Brain microvascular endothelial cell (primary cell): ENCODE measurements around the gene SAE1.

Source experiments
- DNase-seq: peaks from one replicate; pipeline ENCODE4 v3.0.0-alpha.2; 2020
- H3K27ac ChIP-seq: fragments of 250-450 bp; sonication (Bioruptor Pico); 2 replicates; pipeline ENCODE4 v1.5.1; 2020; ENCODE audit warnings: mild to moderate bottlenecking, moderate library complexity
- H3K27me3 ChIP-seq: fragments of 250-450 bp; sonication (Bioruptor Pico); replicated peaks from 2 replicates; pipeline ENCODE4 v1.5.1; 2020; ENCODE audit warnings: mild to moderate bottlenecking
- H3K36me3 ChIP-seq: fragments of 250-450 bp; sonication (Bioruptor Pico); replicated peaks from 2 replicates; pipeline ENCODE4 v1.5.1; 2020; ENCODE audit warnings: mild to moderate bottlenecking
- H3K4me3 ChIP-seq: 2 replicates; pipeline ENCODE4 v1.5.1; 2011; ENCODE audit warnings: low read depth, mild to moderate bottlenecking, control low read depth, low read length, moderate library complexity
- CTCF ChIP-seq: IDR thresholded peaks from 2 replicates; pipeline ENCODE4 v1.5.1; 2011; ENCODE audit warnings: low read depth, mild to moderate bottlenecking, moderate library complexity, low read length, control low read depth, inconsistent platforms; ENCODE audit errors: missing control alignments
- in situ Hi-C: cut with HindIII; loops from 2 replicates; pipeline ENCODE4 v1.10.0; 2017; ENCODE audit warnings: low sequenced_read_pairs, low pct_ligation_motif_present

The SAE1 gene

GRCh38 chr19:47102346-47103060, 28.1 kb upstream of the SAE1 start:
- in situ Hi-C loops: no loop called here
- TF ChIP-seq CTCF: no peak
- no peak for DNase-seq

DNA sequence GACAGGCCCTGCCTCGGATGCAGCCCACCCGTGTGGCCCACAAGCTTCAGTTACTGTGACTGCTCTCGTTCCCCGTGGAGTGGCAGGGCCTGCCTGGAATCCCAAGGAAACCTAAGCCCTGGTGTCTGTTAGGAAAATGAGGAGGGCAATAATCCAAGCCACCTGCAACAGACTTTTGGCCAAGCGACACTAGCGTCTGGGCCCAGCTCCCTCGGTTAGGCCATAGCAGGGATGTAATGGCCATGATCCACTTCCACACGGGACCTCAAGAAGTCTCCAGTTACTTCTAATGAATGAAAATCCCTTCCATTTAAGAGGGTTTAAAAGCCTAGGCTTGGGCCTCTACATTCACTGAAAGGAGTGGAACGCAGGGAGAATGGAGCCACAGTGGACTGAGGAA, 26.0 kb upstream of the SAE1 start:
- H3K27ac ChIP-seq: no peak overlapping the region
- no peak overlapping the region for H3K4me3 ChIP-seq
- no peaks in the 10 kb centered on the region for H3K27me3 ChIP-seq
- H3K36me3 ChIP-seq: peaks cover 2% of the 10 kb centered on the region
- no peak for DNase-seq
- TF ChIP-seq CTCF: no peak
- in situ Hi-C loops: no loop called here

More at GRCh38 chr19:47102346-47103060, 28.1 kb upstream of the SAE1 start:
- Histone ChIP-seq H3K27ac (no peak overlapping the region), H3K4me3 (no peak overlapping the region), H3K27me3 (no peaks in the 10 kb centered on the region), H3K36me3 (peaks cover 2% of the 10 kb centered on the region)

DNA sequence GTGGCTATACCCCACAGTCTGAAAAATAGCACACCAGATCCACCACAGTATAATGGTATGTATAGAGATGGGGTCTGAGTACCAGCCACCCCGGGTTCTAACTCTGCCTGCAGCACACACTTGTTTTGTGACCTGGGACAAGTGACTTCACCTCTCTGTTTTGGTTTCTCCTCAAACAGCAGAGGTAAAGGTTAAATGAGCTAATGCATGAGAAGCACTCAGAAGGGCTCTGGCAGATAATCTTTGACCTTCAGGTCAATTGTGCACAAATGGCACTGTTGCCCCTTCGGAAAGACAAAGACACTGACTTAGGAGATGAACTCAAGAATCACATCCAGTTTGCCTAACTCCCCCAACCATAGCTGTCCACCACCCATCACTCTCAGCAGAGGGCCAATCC, 24.8 kb upstream of the SAE1 start:
- Histone ChIP-seq H3K4me3 (no peak overlapping the region), H3K27me3 (no peaks in the 10 kb centered on the region), H3K36me3 (no peaks in the 10 kb centered on the region), H3K27ac (no peak overlapping the region)
- no peak for TF ChIP-seq CTCF
- in situ Hi-C loops: no loop called here
- DNase-seq: no peak

- no peak for DNase-seq
These were observed 23.8 kb upstream of the SAE1 start for GRCh38 chr19:47106821-47107201.

DNA sequence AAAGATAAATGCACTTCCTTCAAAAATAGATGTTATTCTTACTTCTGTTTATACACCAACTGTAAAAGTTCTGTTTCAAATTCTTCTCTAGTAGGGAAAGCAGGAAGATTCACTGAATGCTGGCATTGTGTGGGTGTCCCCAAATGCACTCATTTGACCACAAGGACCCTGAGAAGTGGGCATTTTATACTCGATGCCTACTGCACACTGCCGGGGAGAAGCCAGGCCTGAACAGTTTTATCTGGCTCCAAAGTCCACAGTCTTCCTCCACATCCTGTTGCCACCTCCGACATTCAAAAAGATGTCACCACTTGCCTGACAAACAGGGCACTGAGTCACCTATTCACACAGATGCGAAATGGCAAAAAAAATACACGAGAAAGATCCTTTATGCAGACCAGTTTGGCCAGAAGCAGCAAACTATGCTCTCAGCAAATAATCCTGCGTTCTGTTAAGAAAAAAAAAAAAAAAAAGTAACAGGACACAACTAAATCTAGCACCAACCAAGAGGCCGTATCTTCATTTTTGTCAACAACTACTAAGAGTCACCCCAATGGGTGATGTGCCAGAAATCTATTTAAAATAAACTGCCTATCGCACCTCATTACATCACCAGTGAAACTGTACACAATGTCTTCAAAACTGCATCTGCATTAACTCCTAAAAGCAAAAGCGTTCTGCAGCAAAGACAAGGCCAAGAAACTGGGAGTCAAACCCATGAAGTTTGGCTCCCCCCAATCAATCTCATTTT, 23.3 kb upstream of the SAE1 start:
- DNase-seq: no peak
- Histone ChIP-seq H3K36me3 (no peaks in the 10 kb centered on the region), H3K27ac (no peak overlapping the region), H3K4me3 (no peak overlapping the region), H3K27me3 (no peaks in the 10 kb centered on the region)
- no peak for TF ChIP-seq CTCF
- in situ Hi-C loops: no loop called here

More at GRCh38 chr19:47106821-47107201, 23.8 kb upstream of the SAE1 start:
- no peak overlapping the region for H3K27ac ChIP-seq
- no peak overlapping the region for H3K4me3 ChIP-seq
- in situ Hi-C loops: no loop called here
- no peaks in the 10 kb centered on the region for H3K36me3 ChIP-seq
- H3K27me3 ChIP-seq: no peaks in the 10 kb centered on the region
- no peak for TF ChIP-seq CTCF
